Measurements from ENCODE around the gene COPA. TPM values are rescaled to one million over a fixed set of nuclear protein-coding genes. Genes with fewer than 3 reads are reported as not detected.
"Not testable (repeated sequence)": the region's sequence is repeated elsewhere in the genome, so short reads cannot be mapped to it uniquely, and the experiment has no call there.

The COPA gene
- total RNA-seq (2014; rRNA removed; shearing (Covaris generic)) = 107 TPM in 2 replicates

DNA sequence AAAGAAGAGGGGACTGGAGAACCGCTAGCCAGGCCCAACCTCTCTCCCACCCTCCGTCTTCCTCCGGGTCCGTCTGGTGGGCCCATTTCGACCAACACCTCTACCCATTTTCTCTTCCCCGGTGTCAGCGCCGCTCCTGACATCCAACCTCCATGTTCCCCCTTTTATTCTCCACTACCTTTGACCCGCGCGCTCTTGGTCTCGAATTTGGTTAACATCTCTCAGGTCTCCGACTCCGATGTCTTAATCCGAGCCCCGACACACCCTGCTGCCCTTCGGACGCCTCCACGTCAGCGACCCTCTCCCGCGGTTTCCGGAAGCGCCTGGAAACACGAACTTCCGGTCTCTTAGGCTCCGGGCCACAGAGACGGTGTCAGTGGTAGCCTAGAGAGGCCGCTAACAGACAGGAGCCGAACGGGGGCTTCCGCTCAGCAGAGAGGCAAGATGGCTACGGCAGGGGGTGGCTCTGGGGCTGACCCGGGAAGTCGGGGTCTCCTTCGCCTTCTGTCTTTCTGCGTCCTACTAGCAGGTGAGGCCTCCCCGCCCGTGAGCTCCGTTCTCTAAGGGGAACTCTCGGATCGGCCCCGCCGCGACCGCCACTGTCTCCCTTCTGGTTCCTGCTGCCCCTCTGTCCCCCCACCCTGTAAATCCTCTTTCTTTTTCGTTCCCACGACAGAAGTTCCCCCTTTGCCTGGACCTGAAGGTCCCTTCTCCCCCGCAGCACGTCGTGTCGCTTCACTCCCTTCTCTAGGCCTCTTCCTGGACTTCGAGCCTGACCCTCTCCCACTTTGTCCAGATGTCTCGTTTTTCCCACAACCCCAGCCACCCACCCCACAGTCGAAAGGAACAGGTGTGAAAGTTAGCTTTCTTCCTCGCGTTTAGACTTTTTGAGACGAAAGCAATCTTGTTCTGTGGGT is at the start of gene COPA, which contains the start of gene NCSTN:
TSS of gene COPA (minus strand) at position 298 of the 917 bp plus-strand sequence. CDS start at position 218, 80 bp downstream.
TSS of gene NCSTN (plus strand) at position 431 of the 917 bp plus-strand sequence. CDS start at position 445, 14 bp downstream.
- DNase-seq = peak; percentile 94 to 96
- Histone ChIP-seq H3K4me1 (0 out of 2 replicates have a peak, but pooled peaks cover 10% of the 10 kb centered on the region), H3K36me3 (peaks cover 39% of the 10 kb centered on the region), H3K4me3 (peak within 1 kb of the TSS; percentile 95), H3K27me3 (no peaks in the 10 kb centered on the region), H3K9me3 (replicated peaks) (no peaks in the 10 kb centered on the region), H3K27ac (peak within 1 kb of the TSS; percentile 96)

DNA sequence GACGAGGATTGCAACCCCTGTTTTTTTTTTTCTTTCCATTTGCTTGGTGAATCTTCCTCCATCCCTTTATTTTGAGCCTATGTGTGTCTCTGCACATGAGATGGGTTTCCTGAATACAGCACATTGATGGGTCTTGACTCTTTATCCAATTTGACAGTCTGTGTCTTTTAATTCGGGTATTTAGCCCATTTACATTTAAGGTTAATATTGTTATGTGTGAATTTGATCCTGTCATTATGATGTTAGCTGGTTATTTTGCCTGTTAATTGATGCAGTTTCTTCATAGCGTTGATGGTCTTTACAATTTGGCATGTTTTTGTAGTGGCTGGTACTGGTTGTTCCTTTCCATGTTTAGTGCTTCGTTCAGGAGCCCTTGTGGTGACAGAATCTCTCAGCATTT is 45.4 kb upstream of the COPA start:
- not testable (repeated sequence) for DNase-seq; H3K27ac ChIP-seq; H3K4me1 ChIP-seq; H3K9me3 ChIP-seq (replicated peaks); H3K4me3 ChIP-seq; H3K27me3 ChIP-seq; H3K36me3 ChIP-seq

DNA sequence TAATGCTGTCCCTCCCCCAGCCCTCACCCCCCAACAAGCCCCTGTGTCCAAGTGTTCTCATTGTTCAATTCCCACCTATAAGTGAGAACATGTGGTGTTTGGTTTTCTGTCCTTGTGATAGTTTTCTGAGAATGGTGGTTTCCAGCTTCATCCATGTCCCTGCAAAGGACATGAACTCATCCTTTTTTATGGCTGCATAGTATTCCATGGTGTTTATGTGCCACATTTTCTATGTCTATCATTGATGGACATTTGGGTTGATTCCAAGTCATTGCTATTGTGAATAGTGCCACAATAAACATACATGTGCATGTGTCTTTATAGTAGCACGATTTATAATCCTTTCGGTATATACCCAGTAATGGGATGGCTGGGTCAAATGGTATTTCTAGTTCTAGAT is 41.8 kb upstream of the COPA start:
- H3K9me3 ChIP-seq (replicated peaks); H3K27me3 ChIP-seq; H3K4me3 ChIP-seq; H3K4me1 ChIP-seq; DNase-seq; H3K27ac ChIP-seq; H3K36me3 ChIP-seq: not testable (repeated sequence)

DNA sequence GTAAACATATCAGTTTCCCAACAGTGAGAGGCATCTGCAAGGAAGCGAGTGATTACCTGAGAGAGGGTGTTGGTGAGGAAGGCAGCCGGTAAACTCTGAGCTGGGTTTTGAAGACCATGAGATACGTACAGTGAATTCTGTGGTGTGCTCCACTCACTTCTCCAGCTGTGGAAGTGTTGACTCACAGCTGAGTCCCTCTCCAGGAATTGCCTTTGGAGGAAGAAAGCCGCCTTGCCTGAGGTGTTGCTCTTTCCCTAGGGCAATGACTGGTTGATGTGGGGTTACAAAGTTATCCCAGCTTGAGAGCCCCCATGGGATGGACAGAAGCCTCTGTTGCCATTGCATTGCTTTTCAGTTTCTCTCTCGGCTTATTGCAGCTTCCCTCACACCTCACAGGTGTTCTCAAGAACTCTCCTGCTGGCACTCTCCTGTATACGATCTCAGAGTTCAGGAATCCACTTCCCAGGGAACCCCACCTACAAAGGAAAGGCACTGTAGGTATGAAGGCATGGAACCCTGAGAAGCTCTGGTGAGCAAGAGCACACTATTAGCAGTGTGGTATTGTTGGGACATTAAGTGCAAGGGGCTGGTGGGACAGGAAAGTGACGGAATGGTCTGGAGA is 34.6 kb upstream of the COPA start:
- H3K9me3 ChIP-seq (replicated peaks) = no peaks in the 10 kb centered on the region
- no peaks in the 10 kb centered on the region for H3K27me3 ChIP-seq
- no peak for DNase-seq
- peaks cover 28% of the 10 kb centered on the region for H3K4me1 ChIP-seq
- no peak overlapping the region for H3K27ac ChIP-seq
- no peaks in the 10 kb centered on the region for H3K36me3 ChIP-seq
- H3K4me3 ChIP-seq = no peak overlapping the region

DNA sequence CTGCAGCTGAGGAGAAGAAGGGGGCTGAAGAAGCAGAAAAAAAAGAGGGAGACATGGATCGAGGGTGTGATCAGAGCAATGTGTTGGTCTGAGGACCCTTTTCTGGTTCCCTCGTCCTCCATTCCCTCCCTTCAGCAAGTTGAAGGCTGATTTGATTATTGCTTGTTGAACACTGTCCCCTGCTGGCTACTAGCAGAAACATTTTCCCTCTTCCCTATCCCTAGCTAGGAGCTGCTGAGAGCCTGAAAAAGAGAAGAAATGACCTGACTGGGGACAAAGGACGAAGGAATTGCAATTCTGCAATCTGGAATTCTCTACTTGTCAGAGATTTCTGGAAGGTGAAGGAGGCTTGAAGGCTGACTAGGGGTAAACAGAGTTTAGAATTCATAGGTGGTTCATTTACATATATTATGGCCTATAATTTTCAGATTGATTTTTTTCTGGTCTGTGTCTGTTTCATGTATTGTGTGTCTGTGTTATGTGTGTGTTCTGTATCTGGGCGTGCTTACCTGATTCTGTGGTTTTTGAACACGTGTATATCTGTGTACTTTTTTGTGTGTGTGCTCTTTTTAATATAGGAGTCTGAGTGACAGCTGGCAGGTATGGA is 33.6 kb upstream of the COPA start:
- peaks cover 32% of the 10 kb centered on the region for H3K4me1 ChIP-seq
- peak overlapping the region; percentile 98 for H3K27ac ChIP-seq
- H3K9me3 ChIP-seq (replicated peaks) = no peaks in the 10 kb centered on the region
- peak overlapping the region; percentile 17 for H3K4me3 ChIP-seq
- no peaks in the 10 kb centered on the region for H3K27me3 ChIP-seq
- no peaks in the 10 kb centered on the region for H3K36me3 ChIP-seq
- DNase-seq = peak; percentile 70 to 90

DNA sequence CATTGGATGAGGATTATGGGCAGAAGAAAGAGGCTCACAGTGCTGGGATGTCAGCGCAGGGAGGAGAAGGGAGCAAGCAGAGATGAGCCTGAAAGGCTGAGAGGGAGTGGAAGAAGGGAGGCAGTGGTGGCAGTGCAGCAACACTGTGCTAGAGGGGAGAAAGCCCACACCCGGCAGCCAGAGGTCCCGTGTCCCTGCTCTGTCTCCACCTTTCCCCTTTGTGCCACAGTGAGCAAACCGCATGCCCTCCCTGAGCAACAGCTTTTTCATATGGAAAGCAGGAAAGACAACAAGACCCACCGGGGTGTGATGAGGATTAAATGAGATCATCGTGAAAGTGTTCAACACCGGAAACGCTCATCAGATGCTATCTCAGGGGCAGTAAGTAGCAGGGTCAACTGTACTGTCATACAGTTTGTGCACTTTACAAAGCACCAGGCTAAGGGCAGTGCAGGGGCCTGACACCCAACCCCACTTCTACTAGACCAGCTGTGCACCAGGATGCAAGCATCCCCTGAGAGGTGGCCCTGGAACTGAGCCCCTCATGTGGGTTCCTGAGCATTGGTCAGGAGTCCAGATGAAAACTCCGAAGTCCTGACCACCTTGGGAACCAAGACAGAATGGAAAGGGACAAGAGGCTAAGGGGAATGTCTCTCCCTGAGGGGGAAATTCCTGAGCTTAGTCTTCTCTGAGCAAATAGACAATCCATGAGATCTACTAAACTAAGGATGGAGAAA is 32.9 kb upstream of the COPA start:
- Histone ChIP-seq H3K27ac (peak overlapping the region; percentile 98), H3K4me1 (peaks cover 39% of the 10 kb centered on the region), H3K36me3 (no peaks in the 10 kb centered on the region), H3K27me3 (no peaks in the 10 kb centered on the region), H3K4me3 (peak overlapping the region; percentile 17), H3K9me3 (replicated peaks) (no peaks in the 10 kb centered on the region)
- DNase-seq = peak; percentile 60 to 76

DNA sequence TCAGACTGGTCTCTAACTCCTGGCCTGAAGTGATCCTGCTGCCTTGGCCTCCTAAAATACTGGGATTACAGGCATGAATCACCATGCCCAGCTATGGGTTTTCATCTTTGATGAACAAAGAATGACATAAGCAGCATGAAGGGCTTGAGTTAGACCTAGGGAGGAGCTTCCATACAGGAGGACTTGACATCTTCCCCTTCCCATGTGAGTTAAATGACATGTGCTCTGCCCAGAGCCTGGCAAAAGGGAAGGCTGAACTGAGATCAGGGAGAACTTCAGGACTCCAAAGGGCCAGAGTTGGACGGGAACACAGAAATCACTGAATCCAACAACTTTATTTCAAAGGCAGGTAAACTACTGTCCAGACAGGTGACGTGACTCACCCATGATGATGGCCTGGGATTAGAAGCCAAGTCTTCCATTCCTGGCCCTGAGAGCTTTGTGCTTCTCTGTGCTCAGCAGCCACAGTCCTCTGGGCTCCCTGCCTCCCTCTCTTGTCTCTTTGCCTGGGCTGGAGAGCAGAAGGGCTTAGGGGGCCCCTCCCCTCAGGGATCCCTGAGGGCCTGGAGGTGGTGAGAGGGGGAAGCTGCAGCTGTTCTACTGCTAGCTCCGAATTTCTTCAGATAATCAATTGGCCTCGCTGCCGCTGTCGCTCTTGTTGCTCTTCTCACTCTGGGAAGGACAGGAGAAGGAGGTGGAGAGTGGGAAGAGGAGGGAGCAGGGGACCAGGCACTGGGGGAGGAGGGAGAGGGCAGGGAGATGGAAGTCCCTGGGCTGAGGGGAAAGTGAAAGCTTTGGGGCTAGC is 31.5 kb upstream of the COPA start:
- Histone ChIP-seq H3K9me3 (replicated peaks) (no peaks in the 10 kb centered on the region), H3K36me3 (no peaks in the 10 kb centered on the region), H3K4me3 (peak overlapping the region; percentile 40), H3K4me1 (peaks cover 40% of the 10 kb centered on the region), H3K27me3 (no peaks in the 10 kb centered on the region), H3K27ac (peak overlapping the region; percentile 98)
- peak; percentile 96 to 98 for DNase-seq

DNA sequence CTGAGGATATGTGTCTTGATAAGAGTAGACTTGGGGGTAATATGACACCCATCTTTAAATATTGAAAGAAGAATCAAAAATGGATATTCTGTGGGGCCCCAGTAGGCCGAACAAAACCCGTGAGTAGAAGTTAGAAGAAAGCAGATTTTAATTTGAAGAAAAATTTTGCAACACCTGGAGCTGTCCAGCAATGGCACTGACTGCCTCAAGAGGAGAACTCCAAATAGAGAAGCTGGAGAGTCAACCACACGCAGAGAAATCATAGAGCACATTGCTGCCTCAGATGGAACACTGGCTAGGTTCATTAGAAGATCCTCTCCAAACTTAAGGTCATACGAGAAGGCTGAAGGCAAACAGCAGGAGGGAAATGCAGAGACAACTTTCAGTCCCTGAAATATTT is 30.6 kb upstream of the COPA start:
- Histone ChIP-seq H3K36me3 (no peaks in the 10 kb centered on the region), H3K27me3 (no peaks in the 10 kb centered on the region), H3K27ac (peak overlapping the region; percentile 98), H3K4me1 (peaks cover 43% of the 10 kb centered on the region), H3K9me3 (replicated peaks) (no peaks in the 10 kb centered on the region), H3K4me3 (no peak overlapping the region)
- DNase-seq = peak in 1 of 2 experiments; percentile 42

DNA sequence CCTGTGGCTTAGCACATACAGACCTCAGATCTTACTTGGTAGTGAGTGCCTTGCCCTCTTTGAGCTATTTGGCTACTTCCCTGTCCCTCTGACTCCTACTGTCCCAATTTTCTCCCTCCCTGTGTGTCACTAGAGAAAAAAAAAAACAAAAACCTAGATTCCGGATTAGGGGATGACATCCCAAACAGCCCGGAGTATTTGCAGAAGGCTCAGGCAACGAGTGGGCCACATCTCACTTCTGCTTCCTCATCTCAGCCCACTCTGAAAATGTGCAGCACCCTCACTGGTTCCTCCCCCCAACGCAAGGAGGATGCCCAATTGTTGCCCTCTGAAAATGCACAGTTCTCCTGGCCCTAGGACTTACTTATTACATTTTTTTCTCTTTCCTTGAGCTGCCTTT is 28.7 kb upstream of the COPA start:
- no peak for DNase-seq
- no peaks in the 10 kb centered on the region for H3K9me3 ChIP-seq (replicated peaks)
- no peak overlapping the region for H3K4me3 ChIP-seq
- peak overlapping the region; percentile 66 for H3K27ac ChIP-seq
- peaks cover 46% of the 10 kb centered on the region for H3K4me1 ChIP-seq
- H3K36me3 ChIP-seq = no peaks in the 10 kb centered on the region
- H3K27me3 ChIP-seq = no peaks in the 10 kb centered on the region

DNA sequence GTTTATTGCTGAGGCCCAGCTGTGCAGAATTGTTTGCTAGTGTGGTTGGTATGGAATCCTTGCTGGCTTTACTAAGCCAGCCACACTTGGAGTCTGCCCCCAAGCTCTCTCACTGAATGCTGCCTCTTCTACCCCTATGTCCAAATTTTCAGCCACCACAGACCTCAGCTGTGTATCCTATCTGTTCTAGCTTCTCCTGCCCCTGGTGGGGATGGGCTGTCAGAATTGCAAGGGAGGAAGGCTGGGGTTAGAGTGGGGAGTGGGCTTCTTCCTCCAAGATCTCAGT is 28.2 kb upstream of the COPA start:
- peak overlapping the region; percentile 66 for H3K27ac ChIP-seq
- H3K27me3 ChIP-seq = no peaks in the 10 kb centered on the region
- H3K4me1 ChIP-seq = peaks cover 48% of the 10 kb centered on the region
- no peaks in the 10 kb centered on the region for H3K9me3 ChIP-seq (replicated peaks)
- H3K4me3 ChIP-seq = no peak overlapping the region
- H3K36me3 ChIP-seq = no peaks in the 10 kb centered on the region
- DNase-seq = peak; percentile 60 to 78

DNA sequence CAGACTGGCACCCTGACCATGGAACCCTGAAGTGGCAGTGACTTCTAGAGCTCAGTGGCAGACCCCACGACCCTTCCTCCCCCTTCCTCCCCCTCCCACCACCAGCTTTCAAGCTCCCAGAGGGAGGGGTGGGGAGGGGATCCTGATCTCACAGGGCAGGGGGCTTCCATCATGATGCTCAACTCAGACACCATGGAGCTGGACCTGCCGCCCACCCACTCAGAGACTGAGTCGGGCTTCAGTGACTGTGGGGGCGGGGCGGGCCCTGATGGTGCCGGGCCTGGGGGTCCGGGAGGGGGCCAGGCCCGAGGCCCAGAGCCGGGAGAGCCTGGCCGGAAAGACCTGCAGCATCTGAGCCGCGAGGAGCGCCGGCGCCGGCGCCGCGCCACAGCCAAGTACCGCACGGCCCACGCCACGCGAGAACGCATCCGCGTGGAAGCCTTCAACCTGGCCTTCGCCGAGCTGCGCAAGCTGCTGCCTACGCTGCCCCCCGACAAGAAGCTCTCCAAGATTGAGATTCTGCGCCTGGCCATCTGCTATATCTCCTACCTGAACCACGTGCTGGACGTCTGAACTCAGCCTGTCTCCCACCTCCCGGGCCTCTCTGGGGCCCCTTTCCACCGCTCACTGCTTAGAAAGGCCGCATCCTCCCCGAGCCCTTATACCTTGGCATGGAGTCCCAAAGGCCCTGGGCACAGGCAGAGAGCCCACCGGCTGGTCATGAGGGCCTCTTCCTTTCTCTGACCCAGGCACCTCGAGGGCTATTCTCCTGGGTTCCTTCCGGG is 27.7 kb upstream of the COPA start:
- H3K36me3 ChIP-seq = no peaks in the 10 kb centered on the region
- no peak overlapping the region for H3K4me3 ChIP-seq
- no peak for DNase-seq
- peaks cover 48% of the 10 kb centered on the region for H3K4me1 ChIP-seq
- H3K9me3 ChIP-seq (replicated peaks) = no peaks in the 10 kb centered on the region
- peak overlapping the region; percentile 66 for H3K27ac ChIP-seq
- no peaks in the 10 kb centered on the region for H3K27me3 ChIP-seq

DNA sequence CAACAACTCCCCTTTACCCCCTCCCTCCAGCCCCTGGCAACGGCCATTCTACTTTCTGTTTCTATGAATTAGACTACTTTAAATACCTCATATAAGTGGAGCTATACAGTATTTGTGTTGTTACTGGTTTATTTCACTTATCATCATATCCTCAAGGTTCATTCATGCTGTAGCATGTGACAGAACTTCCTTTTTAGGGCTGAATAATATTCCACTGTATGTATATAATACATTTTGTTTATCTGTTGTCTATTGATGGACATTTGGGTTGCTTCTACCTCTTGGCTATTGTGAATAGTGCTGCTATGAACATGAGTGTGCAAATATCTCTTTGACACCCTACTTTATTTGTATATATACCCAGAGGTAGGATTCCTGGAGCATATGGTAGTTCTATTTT is 26.0 kb upstream of the COPA start:
- Histone ChIP-seq H3K27ac (no peak overlapping the region), H3K4me1 (peaks cover 36% of the 10 kb centered on the region), H3K36me3 (no peaks in the 10 kb centered on the region), H3K4me3 (no peak overlapping the region), H3K27me3 (no peaks in the 10 kb centered on the region), H3K9me3 (replicated peaks) (no peaks in the 10 kb centered on the region)
- no peak for DNase-seq
